GM12801 (cell line): ENCODE results near the gene MRPS27.

Experiments used
- TF ChIP-seq, protein P1 (sequence below): IDR thresholded peaks from one replicate; pipeline ENCODE4 v1.5.1; 2011; ENCODE audit warnings: control low read depth; ENCODE audit not compliant: insufficient read length; ENCODE audit errors: extremely low read depth

The MRPS27 gene

DNA sequence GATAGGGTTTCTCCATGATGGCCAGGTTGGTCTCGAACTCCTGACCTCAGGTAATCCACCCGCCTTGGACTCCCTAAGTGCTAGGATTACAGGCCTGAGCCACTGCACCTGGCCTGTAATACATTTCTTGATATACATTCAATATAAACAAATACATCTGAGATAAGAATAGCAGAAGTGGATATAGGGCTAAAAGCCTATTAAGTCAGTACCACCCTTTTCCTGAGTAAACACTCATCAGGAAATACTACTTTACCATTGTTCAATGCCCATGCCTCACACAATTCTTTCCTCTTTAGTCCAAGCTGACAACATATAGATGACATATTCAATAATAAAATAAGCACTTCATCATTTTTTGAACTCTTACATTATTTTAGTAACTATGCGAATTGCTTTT is 64.8 kb downstream of the MRPS27 start:
- TF ChIP-seq, protein P1, sequence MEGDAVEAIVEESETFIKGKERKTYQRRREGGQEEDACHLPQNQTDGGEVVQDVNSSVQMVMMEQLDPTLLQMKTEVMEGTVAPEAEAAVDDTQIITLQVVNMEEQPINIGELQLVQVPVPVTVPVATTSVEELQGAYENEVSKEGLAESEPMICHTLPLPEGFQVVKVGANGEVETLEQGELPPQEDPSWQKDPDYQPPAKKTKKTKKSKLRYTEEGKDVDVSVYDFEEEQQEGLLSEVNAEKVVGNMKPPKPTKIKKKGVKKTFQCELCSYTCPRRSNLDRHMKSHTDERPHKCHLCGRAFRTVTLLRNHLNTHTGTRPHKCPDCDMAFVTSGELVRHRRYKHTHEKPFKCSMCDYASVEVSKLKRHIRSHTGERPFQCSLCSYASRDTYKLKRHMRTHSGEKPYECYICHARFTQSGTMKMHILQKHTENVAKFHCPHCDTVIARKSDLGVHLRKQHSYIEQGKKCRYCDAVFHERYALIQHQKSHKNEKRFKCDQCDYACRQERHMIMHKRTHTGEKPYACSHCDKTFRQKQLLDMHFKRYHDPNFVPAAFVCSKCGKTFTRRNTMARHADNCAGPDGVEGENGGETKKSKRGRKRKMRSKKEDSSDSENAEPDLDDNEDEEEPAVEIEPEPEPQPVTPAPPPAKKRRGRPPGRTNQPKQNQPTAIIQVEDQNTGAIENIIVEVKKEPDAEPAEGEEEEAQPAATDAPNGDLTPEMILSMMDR = no peak

DNA sequence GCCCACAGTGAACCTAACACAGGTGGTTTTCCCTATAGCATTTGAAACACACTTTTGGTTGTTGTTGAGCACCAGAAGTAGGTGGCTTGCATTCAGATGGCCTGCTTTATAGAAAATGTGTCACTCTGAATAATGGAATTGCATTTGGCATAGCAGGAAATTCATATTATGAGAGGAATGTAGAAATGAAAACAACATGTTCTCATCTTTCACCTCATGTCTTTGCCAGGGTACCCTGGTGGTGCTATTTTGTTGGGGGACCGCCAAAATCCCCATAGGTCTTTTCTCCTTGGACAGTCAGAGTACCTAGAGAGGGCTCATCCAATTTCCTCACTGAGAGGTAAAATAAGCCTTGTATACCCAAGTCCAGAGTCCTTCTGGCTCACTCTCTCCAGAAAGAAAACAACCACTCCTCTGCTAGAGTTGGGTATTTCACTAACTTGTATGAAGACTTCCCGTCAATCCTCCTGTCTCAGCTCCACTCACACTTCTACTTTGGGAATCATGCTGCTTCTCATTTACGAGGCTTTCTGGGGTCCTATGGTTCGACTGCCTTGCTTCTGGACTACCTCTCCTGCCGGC is 67.4 kb downstream of the MRPS27 start:
- TF ChIP-seq, protein P1 = no peak

DNA sequence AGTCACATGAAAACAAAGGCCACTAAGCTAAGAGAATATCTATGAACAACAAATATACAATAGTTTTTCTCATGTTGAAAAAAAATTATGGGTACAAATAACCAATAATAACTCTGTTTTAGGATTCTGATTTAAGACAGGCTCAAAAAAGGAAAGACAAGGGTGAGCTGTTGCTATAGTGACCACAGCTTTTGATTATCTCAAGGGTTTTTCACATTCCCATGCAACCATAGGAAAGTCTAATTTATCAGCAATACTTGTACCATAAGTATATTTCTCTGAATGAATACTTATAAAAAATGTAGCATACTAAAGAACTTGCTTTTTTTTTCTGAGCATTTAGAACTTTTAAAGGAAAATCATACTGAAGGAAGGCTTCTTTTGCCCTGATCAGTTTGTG is 68.0 kb downstream of the MRPS27 start:
- TF ChIP-seq, protein P1 = no peak

DNA sequence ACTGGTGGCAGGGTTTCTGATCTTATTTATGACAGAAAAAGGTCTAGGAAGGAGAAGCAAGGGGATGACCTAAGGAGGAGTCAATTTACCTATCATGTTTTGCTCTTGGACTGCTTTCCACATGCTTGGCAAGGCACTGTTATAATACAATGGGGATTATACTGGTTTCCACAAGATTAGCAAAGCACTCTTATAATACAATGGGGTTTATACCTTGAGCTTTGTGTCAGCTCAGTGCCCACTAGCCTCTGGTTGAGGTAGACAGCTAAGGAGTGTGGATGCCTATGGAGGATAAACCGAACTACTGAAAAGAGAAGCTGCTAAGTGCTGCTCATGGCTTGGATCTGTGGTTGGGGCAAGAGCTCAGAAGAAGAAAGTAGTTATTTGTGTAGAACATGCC is 68.7 kb downstream of the MRPS27 start:
- TF ChIP-seq, protein P1 = no peak

DNA sequence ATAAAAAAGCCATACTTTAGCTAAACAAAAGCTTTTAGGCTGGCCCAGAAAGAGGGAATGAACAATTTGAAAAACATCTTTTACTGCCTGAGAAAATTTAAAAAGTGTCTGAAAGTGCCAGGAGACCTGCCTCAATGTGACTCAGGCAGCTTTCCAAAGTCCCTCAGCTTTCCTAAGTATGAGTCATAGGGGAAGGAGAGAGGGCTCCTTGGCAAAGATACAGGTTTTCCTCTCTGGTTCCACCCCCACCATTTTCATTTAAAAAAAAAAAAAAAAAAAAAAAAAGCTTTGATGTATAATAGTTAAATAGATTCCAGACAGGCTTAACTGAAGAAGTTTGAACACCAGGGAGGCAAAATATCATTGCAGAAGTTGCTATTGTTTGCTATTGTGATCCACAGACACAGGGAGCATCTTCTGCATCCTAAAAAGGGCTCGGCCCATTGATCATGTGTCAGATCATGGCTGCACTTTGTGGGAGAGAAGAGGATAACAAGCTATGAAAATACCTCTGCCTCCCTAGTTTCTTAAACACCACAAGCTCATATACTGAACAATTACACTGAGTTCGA is 71.5 kb downstream of the MRPS27 start:
- TF ChIP-seq, protein P1 = no peak

DNA sequence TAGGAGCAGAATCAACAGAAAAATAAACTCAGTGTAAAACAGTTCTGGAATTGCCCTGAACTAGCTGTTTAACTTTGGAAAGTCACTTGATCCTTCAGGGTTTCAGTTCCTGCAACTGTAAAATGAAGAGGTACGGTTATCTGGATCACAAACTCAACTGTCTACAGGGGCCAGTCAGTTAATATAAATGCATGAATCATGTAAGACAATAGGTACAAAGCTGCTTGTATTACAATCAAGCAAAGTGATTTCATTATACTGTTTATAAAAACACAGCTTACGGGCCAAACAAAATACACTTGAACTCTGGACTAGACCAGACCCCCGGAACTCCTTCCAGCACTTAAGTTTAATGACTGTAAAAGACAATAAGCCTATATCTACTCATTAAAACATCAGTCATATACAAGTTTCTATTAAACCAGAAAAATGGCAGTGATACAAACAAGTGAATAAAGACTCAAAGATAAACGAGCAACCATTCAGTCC is 73.0 kb downstream of the MRPS27 start:
- TF ChIP-seq, protein P1 = no peak

DNA sequence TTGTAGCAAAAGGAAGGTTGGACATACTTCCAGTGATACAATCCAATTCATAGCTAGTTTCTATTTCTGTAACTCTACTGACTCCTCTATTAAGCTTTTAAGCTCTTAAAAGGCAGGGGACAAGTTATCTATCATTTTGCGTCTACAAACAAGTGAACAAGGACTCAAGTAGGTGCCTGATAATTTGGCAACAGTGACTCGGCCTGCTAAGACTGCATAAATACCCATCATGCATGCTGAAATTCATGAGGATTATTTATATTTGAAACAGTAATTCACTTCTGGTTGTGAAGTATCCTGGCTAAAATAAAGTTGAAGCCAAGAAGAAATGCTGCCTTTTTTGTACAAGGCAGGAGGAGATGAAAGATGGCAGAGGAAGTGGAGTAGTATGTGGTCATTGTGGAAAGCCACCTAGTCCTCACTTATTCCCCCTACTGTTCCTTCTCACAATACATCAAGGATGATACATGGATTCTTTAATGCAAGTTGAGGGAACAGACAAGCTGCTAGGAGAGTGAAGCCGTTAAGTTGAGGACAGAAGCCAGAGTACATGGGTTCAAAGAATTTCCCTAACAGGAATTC is 74.0 kb downstream of the MRPS27 start:
- TF ChIP-seq, protein P1 = no peak
